HL-60 (cell line): ENCODE data around the gene LRRC8E.

Experiments
- DNase-seq, 2 experiments: peaks; one replicate each; pipeline ENCODE4 v3.0.0-alpha.2; 2010 to 2020; ENCODE audit warnings: low read depth in 1 of 2, low spot score in 1 of 2
- H3K27ac ChIP-seq: fragments of 250-450 bp; sonication (Bioruptor Pico); replicated peaks from 2 replicates; pipeline ENCODE4 v1.5.1; 2020; ENCODE audit warnings: mild to moderate bottlenecking, moderate library complexity
- H3K27me3 ChIP-seq: fragments of 250-450 bp; sonication (Bioruptor Pico); 2 replicates; pipeline ENCODE4 v1.5.1; 2021; ENCODE audit warnings: mild to moderate bottlenecking, moderate library complexity; ENCODE audit not compliant: insufficient read depth, poor library complexity, severe bottlenecking
- H3K4me3 ChIP-seq: replicated peaks from 2 replicates; pipeline ENCODE4 v1.5.1; 2011; ENCODE audit warnings: mild to moderate bottlenecking, control low read depth, low read length; ENCODE audit not compliant: insufficient read depth
- GABPA ChIP-seq: IDR thresholded peaks from 2 replicates; pipeline ENCODE4 v1.6.1; 2012; ENCODE audit warnings: low read depth
- POLR2AphosphoS5 ChIP-seq: IDR thresholded peaks from 2 replicates; pipeline ENCODE4 v1.6.1; 2012; ENCODE audit warnings: low read depth
- SPI1 ChIP-seq: IDR thresholded peaks from 2 replicates; pipeline ENCODE4 v1.6.1; 2012; ENCODE audit warnings: low read depth, mild to moderate bottlenecking, borderline replicate concordance
- TF ChIP-seq, protein P1 (sequence below): IDR thresholded peaks from one replicate; pipeline ENCODE4 v1.5.1; 2011; ENCODE audit warnings: low read length, control low read depth, inconsistent platforms; ENCODE audit not compliant: insufficient read depth
- TF ChIP-seq, protein P2 (sequence below): IDR thresholded peaks from 2 replicates; pipeline ENCODE4 v1.6.1; 2012; ENCODE audit warnings: low read depth; ENCODE audit not compliant: insufficient replicate concordance

Gene LRRC8E

DNA sequence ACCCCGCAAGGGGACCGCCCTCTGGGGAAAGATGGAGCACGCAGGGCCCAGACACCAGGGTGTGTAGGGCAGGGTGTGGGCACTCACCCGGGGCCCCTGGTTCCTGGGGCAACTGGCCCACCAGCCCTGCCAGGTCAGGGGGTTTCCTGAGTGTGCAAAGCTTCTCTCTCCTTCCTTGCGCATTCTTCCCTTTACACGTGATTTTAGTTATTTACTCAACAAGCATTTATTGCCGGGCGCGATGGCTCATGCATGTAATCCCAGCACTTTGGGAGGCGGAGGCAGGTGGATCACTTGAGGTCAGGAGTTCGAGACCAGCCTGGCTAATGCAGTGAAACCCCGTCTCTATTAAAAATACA is 34.6 kb upstream of the LRRC8E start:
- no peak for DNase-seq
- no peaks in the 10 kb centered on the region for H3K27me3 ChIP-seq
- TF ChIP-seq GABPA = no peak
- TF ChIP-seq, protein P1, sequence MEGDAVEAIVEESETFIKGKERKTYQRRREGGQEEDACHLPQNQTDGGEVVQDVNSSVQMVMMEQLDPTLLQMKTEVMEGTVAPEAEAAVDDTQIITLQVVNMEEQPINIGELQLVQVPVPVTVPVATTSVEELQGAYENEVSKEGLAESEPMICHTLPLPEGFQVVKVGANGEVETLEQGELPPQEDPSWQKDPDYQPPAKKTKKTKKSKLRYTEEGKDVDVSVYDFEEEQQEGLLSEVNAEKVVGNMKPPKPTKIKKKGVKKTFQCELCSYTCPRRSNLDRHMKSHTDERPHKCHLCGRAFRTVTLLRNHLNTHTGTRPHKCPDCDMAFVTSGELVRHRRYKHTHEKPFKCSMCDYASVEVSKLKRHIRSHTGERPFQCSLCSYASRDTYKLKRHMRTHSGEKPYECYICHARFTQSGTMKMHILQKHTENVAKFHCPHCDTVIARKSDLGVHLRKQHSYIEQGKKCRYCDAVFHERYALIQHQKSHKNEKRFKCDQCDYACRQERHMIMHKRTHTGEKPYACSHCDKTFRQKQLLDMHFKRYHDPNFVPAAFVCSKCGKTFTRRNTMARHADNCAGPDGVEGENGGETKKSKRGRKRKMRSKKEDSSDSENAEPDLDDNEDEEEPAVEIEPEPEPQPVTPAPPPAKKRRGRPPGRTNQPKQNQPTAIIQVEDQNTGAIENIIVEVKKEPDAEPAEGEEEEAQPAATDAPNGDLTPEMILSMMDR = no peak
- TF ChIP-seq, protein P2, sequence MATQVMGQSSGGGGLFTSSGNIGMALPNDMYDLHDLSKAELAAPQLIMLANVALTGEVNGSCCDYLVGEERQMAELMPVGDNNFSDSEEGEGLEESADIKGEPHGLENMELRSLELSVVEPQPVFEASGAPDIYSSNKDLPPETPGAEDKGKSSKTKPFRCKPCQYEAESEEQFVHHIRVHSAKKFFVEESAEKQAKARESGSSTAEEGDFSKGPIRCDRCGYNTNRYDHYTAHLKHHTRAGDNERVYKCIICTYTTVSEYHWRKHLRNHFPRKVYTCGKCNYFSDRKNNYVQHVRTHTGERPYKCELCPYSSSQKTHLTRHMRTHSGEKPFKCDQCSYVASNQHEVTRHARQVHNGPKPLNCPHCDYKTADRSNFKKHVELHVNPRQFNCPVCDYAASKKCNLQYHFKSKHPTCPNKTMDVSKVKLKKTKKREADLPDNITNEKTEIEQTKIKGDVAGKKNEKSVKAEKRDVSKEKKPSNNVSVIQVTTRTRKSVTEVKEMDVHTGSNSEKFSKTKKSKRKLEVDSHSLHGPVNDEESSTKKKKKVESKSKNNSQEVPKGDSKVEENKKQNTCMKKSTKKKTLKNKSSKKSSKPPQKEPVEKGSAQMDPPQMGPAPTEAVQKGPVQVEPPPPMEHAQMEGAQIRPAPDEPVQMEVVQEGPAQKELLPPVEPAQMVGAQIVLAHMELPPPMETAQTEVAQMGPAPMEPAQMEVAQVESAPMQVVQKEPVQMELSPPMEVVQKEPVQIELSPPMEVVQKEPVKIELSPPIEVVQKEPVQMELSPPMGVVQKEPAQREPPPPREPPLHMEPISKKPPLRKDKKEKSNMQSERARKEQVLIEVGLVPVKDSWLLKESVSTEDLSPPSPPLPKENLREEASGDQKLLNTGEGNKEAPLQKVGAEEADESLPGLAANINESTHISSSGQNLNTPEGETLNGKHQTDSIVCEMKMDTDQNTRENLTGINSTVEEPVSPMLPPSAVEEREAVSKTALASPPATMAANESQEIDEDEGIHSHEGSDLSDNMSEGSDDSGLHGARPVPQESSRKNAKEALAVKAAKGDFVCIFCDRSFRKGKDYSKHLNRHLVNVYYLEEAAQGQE = no peak
- no peak for TF ChIP-seq POLR2AphosphoS5
- no peak for TF ChIP-seq SPI1
- no peak overlapping the region for H3K4me3 ChIP-seq
- H3K27ac ChIP-seq = no peak overlapping the region

DNA sequence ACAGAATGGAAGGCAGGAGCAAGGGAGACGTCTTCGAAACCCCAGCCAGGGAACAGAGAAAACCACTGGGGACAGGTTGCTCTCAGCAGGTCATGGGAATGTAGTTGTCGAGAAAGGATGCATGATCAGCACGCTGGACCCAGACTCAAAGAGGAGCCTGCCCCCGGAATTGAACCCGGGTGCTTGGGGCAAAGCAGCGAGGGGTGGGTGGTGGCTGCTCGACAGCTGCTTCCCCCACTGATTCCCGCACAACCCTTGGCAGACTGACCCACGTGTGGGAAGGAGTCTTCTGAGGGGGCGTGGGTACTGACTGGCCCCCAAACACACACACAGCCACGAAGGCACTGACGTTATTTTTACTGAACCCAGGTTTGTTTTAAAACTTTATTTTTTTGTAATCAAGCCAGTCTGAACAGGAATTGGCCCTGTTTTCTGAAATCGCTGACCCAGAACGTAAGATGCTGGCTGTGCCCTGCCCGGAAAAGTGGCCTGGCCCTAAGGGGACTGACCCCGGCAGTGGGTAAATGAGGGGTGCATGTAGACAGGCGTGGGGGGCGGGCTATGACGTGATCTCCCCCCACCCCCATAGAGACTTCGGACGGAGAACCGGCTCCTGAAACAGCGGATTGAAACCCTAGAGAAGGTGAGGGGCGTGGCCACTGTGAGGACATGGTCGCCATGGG is 32.7 kb upstream of the LRRC8E start:
- no peak for DNase-seq
- TF ChIP-seq GABPA = no peak
- TF ChIP-seq, protein P2 = no peak
- TF ChIP-seq SPI1 = no peak
- TF ChIP-seq, protein P1 = no peak
- TF ChIP-seq POLR2AphosphoS5 = no peak

DNA sequence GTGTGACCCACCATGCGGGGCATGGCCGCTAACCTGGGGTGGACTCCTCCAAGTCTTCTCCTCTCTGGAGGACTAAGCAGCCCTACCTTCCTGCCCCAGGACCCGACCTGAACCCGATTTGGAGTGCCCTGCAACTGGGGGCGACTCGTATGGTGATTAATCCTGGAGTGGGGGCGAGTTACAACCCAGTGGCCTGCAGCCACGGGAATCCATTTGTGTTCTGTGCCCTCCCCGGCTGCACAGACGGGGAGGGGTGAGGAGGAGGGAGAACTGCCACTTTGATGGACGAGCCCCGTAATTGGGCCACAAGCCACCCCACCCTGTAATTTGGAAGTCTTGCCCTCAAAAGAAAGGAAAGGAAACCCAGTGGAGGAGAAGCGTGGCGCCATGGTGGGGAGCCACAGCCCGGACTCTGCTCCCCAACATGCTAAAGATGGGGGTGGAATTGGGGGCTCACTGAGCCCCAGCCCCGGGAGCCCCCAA is 32.2 kb upstream of the LRRC8E start:
- no peak overlapping the region for H3K27ac ChIP-seq
- no peak for DNase-seq
- H3K27me3 ChIP-seq = no peaks in the 10 kb centered on the region
- H3K4me3 ChIP-seq = no peak overlapping the region
- TF ChIP-seq SPI1 (no peak), GABPA (no peak), POLR2AphosphoS5 (no peak)
- TF ChIP-seq, protein P1 = no peak
- TF ChIP-seq, protein P2 = no peak

More for the DNA sequence above, 32.7 kb upstream of the LRRC8E start:
- Histone ChIP-seq H3K4me3 (no peak overlapping the region), H3K27ac (no peak overlapping the region), H3K27me3 (no peaks in the 10 kb centered on the region)
